Lung (tissue), 12 donors: ENCODE measurements around the gene ARHGAP15. TPM values are rescaled to one million over a fixed set of nuclear protein-coding genes. Genes with fewer than 3 reads are reported as not detected.

Experiments
- ATAC-seq: fragments of 200-7000 bp; cut with Tn5 transposase; one replicate; pipeline ENCODE4 v1.9.1; 2020; ENCODE audit warnings: moderate number of reproducible peaks; ENCODE audit not compliant: insufficient read depth, low FRiP score
- DNase-seq, 3 donors: peaks; one replicate each; pipeline ENCODE4 v3.0.0-alpha.2; 2013 to 2017
- H3K27ac ChIP-seq, 2 donors: one replicate each; pipeline ENCODE4 v1.5.1; 2013; ENCODE audit warnings: mild to moderate bottlenecking in 2 of 2, moderate library complexity in 2 of 2, control low read depth in 1 of 2, inconsistent platforms in 1 of 2, low read depth in 1 of 2, low read length in 1 of 2
- H3K27me3 ChIP-seq, 3 donors: one replicate each; pipeline ENCODE4 v1.5.1; 2013; ENCODE audit warnings: low read length in 2 of 3; ENCODE audit not compliant: control insufficient read depth in 3 of 3, insufficient read depth in 3 of 3
- H3K36me3 ChIP-seq, 4 donors: one replicate each; pipeline ENCODE4 v1.5.1; 2013; ENCODE audit warnings: low read length in 4 of 4, mild to moderate bottlenecking in 1 of 4, moderate library complexity in 1 of 4; ENCODE audit not compliant: control insufficient read depth in 4 of 4, insufficient read depth in 4 of 4
- H3K4me1 ChIP-seq, 5 donors: one replicate each; pipeline ENCODE4 v1.5.1; 2013; ENCODE audit warnings: low read length in 5 of 5, mild to moderate bottlenecking in 2 of 5, moderate library complexity in 1 of 5; ENCODE audit not compliant: control insufficient read depth in 5 of 5, insufficient read depth in 5 of 5
- H3K4me3 ChIP-seq: one replicate; pipeline ENCODE4 v1.5.1; 2013; ENCODE audit warnings: mild to moderate bottlenecking, control low read depth, moderate library complexity
- H3K9ac ChIP-seq, 2 donors: one replicate each; pipeline ENCODE4 v1.5.1; 2013; ENCODE audit warnings: low read length in 2 of 2, control low read depth in 1 of 2; ENCODE audit not compliant: insufficient read depth in 1 of 2
- H3K9me3 ChIP-seq, 4 donors: one replicate each; pipeline ENCODE4 v1.5.1; 2013; ENCODE audit warnings: low read length in 3 of 4, mild to moderate bottlenecking in 1 of 4, moderate library complexity in 1 of 4; ENCODE audit not compliant: control insufficient read depth in 4 of 4, insufficient read depth in 3 of 4
- CTCF ChIP-seq: IDR thresholded peaks from 2 replicates; pipeline ENCODE4 v1.5.1; 2012; ENCODE audit warnings: mild to moderate bottlenecking; ENCODE audit errors: control extremely low read depth, extremely low read depth
- WGBS, 2 donors: extraction: QIAGEN DNeasy Blood & Tissue Kit; methylation state at CpG; one replicate each; pipeline ENCODE4 v1.1.7; 2013; 5-methylcytosine and 5-hydroxymethylcytosine counted together
- polyA plus RNA-seq, 2 donors: library from polyadenylated mRNA; stranded (reverse); fragments of 200-250 nt; gene quantifications; one replicate each; pipeline ENCODE4 v1.2.1, GENCODE V29; 2013
- total RNA-seq, 2 donors: library from RNA; depleted of rRNA in 1 of 2; stranded (reverse); fragments of >200 nt in 1 of 2; gene quantifications; one replicate each; pipeline ENCODE4 v1.2.1, GENCODE V29; 2014 to 2021
- donor health status: control.
- donor health status: control.
- donor health status: Bipolar disorder and iron deficiency.
- donor health status: healthy.
- donor health status: DM: yes; HTN: yes; CAD: no.

ARHGAP15 gene
- total and polyA plus RNA-seq, 4 donors = 5.9 to 74.3 (median 13.2) TPM

GRCh38 chr2:143458258-143459190, 329.3 kb downstream of the ARHGAP15 start:
- 94 to 100% methylated on average over 7 of the region's 7 CpGs for WGBS, 2 donors
- Histone ChIP-seq H3K27me3 (no peaks in the 10 kb centered on the region), H3K27ac (no peak overlapping the region), H3K36me3 (peaks cover 0 to 5% (median 0%) of the 10 kb centered on the region in 4 donors), H3K9me3 (peaks cover 0 to 3% (median 0%) of the 10 kb centered on the region in 4 donors), H3K4me3 (no peak overlapping the region), H3K9ac (no peak overlapping the region), H3K4me1 (no peaks in the 10 kb centered on the region)
- no peak for TF ChIP-seq CTCF
- no peak for ATAC-seq
- no peak for DNase-seq

GRCh38 chr2:143460382-143460781, 331.2 kb downstream of the ARHGAP15 start:
- Histone ChIP-seq H3K4me3 (no peak overlapping the region), H3K9me3 (peaks cover 0 to 3% (median 0%) of the 10 kb centered on the region in 4 donors), H3K9ac (no peak overlapping the region), H3K27me3 (no peaks in the 10 kb centered on the region), H3K27ac (no peak overlapping the region), H3K4me1 (no peaks in the 10 kb centered on the region), H3K36me3 (peaks cover 0 to 2% (median 0%) of the 10 kb centered on the region in 4 donors)
- ATAC-seq = no peak
- TF ChIP-seq CTCF = no peak
- no peak for DNase-seq

- no peak for DNase-seq
- H3K36me3 ChIP-seq = no peaks in the 10 kb centered on the region
- H3K9ac ChIP-seq = no peak overlapping the region
- ATAC-seq = no peak
- no peaks in the 10 kb centered on the region for H3K9me3 ChIP-seq
- H3K27me3 ChIP-seq = no peaks in the 10 kb centered on the region
- H3K27ac ChIP-seq = no peak overlapping the region
- H3K4me3 ChIP-seq = no peak overlapping the region
- no peak for TF ChIP-seq CTCF
- H3K4me1 ChIP-seq = peaks cover 0 to 6% (median 0%) of the 10 kb centered on the region in 5 donors
Measured at GRCh38 chr2:143463719-143464118, 334.5 kb downstream of the ARHGAP15 start.
